ENCODE data around the gene SMYD3. TPM values are rescaled to one million over a fixed set of nuclear protein-coding genes. Genes with fewer than 3 reads are reported as not detected.

The SMYD3 gene
- total and polyA plus RNA-seq, 5 donors from 2014 or later, result 17.7 to 36.6 (median 28.9) TPM

DNA sequence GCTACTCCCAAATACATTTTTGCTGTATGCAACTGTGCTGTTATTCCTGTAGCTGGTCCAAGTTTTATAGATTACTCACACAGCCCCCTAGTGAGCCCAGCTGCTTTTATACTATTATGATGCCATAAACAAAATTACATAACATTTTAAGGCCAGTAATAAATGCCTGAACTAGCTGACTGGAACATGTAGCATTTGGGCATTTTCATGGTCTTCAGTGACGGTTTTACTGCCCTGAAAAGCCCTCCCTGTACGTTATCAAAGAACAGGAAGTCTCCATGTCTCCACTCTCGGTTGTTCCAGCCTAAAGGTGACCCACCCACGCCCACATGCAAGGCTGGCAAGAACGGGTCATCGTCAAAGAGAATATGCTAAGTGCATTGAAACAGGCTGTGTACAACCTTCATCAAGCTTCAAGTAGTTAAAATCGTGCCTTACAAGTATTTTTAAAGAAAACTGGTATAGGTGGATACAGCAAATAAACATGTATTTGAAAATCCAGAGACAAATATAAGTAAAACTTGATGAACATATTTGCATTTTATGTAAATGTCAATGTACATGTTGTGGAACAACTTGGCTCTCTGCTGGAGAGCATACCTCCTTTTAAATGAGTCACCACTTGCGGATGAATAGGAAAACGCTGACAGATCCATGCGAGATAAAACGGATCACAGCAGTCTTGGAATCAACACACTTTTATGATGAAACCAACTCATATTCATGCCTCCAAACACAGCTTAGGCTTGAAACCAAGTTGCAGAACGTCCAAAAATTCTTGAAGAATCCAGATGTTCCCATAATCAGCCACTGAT is 520.5 kb downstream of the SMYD3 start:
- H3K4me3 ChIP-seq (ENCODE audit: low read depth, low read length), result no peak overlapping the region
- Mint-ChIP-seq H3K4me1 (peaks cover 3 to 7% (median 5%) of the 10 kb centered on the region in 4 donors), H3K4me3 (no peak overlapping the region), H3K36me3 (peaks cover 7% of the 10 kb centered on the region), H3K27ac (no peak overlapping the region), H3K9me3 (no peaks in the 10 kb centered on the region), H3K27me3 (no peaks in the 10 kb centered on the region)
- ATAC-seq (ENCODE audit: low read depth in 2 of 2) (no peak), DNase-seq (no peak)
- H3K27me3 ChIP-seq (ENCODE audit: control insufficient read depth, insufficient read depth, low read length), result no peaks in the 10 kb centered on the region
- H3K36me3 ChIP-seq (ENCODE audit: control insufficient read depth, insufficient read depth, low read length), result no peaks in the 10 kb centered on the region
- no peaks in the 10 kb centered on the region for H3K9me3 ChIP-seq (ENCODE audit: control insufficient read depth in 2 of 2, low read length in 2 of 2)
- no peaks in the 10 kb centered on the region for H3K4me1 ChIP-seq (ENCODE audit: control insufficient read depth, insufficient read depth, low read length, poor library complexity, severe bottlenecking)
- no peak overlapping the region for H3K27ac ChIP-seq (ENCODE audit: insufficient read depth, low read length, poor library complexity, severe bottlenecking)

DNA sequence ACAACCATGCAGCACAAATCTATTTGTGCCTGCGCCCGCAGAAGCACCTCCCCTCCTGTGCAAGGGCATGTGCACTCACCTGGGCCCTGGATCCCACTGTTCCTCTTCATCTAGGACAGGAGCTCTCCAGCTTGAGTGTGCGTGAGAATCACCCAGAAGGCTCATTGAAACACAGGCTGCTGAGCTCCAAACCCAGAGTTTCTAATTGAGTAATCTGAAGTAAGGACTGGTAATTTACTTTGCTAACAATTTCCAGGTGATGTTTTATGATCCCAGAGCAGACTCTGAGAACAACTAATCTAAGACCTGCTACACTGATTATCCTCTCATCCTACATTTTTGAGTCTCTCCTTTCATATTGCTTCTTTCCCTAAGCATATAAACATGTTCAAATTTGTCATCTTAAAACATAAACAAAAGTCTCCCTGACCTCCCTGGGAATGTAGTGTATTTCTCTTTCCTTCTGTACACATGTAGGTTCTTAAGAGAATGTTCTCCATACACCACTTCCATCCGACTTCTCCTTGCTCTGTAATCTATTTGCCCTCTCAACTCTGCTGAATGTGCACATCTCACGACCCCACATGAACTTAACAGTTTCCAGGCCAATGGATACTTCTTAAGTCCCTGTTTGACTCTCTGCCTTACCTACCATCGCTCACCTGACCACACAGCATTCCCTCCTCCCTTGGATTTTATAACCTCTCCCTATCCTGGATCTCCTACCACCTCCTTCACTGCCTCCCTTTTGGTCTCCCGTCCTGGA is 522.5 kb downstream of the SMYD3 start:
- Mint-ChIP-seq H3K9me3 (no peaks in the 10 kb centered on the region), H3K4me1 (peaks cover 3 to 7% (median 4%) of the 10 kb centered on the region in 4 donors), H3K36me3 (peaks cover 4% of the 10 kb centered on the region), H3K27ac (peak overlapping the region in 2 of 3 donors; percentile 3 to 94), H3K27me3 (no peaks in the 10 kb centered on the region), H3K4me3 (no peak overlapping the region)
- Histone ChIP-seq H3K4me3 (ENCODE audit: low read depth, low read length) (no peak overlapping the region), H3K4me1 (ENCODE audit: control insufficient read depth, insufficient read depth, low read length, poor library complexity, severe bottlenecking) (no peaks in the 10 kb centered on the region), H3K9me3 (ENCODE audit: control insufficient read depth in 2 of 2, low read length in 2 of 2) (no peaks in the 10 kb centered on the region), H3K27ac (ENCODE audit: insufficient read depth, low read length, poor library complexity, severe bottlenecking) (no peak overlapping the region), H3K27me3 (ENCODE audit: control insufficient read depth, insufficient read depth, low read length) (no peaks in the 10 kb centered on the region), H3K36me3 (ENCODE audit: control insufficient read depth, insufficient read depth, low read length) (no peaks in the 10 kb centered on the region)
- DNase-seq (no peak), ATAC-seq (ENCODE audit: low read depth in 2 of 2) (no peak)

DNA sequence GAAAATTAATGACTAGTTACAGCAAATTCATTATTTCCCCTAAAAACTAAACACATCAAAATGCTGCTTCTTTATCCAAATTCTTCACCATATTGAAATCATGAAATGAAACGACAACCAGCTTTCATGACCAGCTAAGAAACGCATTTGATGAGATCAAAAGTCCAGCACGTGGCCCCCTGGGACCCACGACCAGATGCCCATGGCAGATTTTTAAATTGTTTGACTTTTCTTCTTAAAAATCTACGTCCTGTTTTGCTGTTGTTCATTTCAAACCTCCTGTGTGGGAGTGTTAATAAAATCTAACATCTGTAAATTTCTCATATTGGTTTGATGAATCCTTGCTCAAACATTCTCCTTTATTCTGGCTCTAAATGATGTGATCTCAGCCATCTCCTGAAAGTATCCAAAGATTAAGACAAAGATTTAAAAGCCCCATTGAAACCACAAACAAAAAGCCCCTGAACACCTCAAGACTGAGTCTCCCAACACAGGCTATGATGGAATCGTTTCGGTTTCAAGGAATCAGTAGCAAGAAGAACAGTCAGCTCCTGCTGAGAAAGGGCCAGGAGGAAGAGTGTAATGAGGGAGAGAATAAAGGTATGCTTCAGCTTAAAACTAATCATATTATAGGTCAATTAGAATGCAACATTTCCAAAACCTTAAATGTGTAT is 523.6 kb downstream of the SMYD3 start:
- Mint-ChIP-seq H3K4me1 (peaks cover 3 to 7% (median 6%) of the 10 kb centered on the region in 4 donors), H3K9me3 (no peaks in the 10 kb centered on the region), H3K36me3 (peaks cover 4% of the 10 kb centered on the region), H3K27ac (no peak overlapping the region), H3K27me3 (no peaks in the 10 kb centered on the region), H3K4me3 (no peak overlapping the region)
- DNase-seq, result no peak
- no peak for ATAC-seq (ENCODE audit: low read depth in 2 of 2)
- H3K27ac ChIP-seq (ENCODE audit: insufficient read depth, low read length, poor library complexity, severe bottlenecking), result no peak overlapping the region
- H3K36me3 ChIP-seq (ENCODE audit: control insufficient read depth, insufficient read depth, low read length), result no peaks in the 10 kb centered on the region
- H3K9me3 ChIP-seq (ENCODE audit: control insufficient read depth in 2 of 2, low read length in 2 of 2), result no peaks in the 10 kb centered on the region
- H3K27me3 ChIP-seq (ENCODE audit: control insufficient read depth, insufficient read depth, low read length), result no peaks in the 10 kb centered on the region
- no peak overlapping the region for H3K4me3 ChIP-seq (ENCODE audit: low read depth, low read length)
- H3K4me1 ChIP-seq (ENCODE audit: control insufficient read depth, insufficient read depth, low read length, poor library complexity, severe bottlenecking), result no peaks in the 10 kb centered on the region

DNA sequence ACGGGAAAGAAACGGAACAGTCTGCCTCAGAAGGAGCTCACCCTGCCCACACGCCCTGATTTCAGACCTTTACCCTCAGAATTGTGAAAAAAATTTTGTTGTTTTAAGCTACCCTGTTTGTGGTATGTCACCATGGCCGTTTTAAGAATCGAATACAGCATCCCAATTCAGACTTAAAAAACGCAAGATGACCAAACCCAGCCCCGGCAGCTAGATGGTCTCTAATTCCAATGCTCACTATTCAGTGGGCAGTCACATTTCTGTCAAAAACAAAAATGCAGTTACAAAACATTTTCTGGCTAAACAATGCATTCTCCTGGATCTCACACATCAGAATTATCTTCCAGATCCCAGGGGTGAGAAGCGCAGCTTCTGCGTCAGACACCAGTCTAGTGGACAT is 527.5 kb downstream of the SMYD3 start:
- no peak for ATAC-seq (ENCODE audit: low read depth in 2 of 2)
- H3K27ac Mint-ChIP-seq, result no peak overlapping the region
- DNase-seq, result no peak
- H3K4me1 Mint-ChIP-seq, result peaks cover 0 to 6% (median under 1%) of the 10 kb centered on the region in 4 donors
- H3K4me3 Mint-ChIP-seq, result no peak overlapping the region
- no peak overlapping the region for H3K27ac ChIP-seq (ENCODE audit: insufficient read depth, low read length, poor library complexity, severe bottlenecking)
- H3K9me3 Mint-ChIP-seq, result no peaks in the 10 kb centered on the region
- no peaks in the 10 kb centered on the region for H3K9me3 ChIP-seq (ENCODE audit: control insufficient read depth in 2 of 2, low read length in 2 of 2)
- H3K27me3 ChIP-seq (ENCODE audit: control insufficient read depth, insufficient read depth, low read length), result no peaks in the 10 kb centered on the region
- H3K4me1 ChIP-seq (ENCODE audit: control insufficient read depth, insufficient read depth, low read length, poor library complexity, severe bottlenecking), result no peaks in the 10 kb centered on the region
- no peaks in the 10 kb centered on the region for H3K36me3 Mint-ChIP-seq
- H3K36me3 ChIP-seq (ENCODE audit: control insufficient read depth, insufficient read depth, low read length), result no peaks in the 10 kb centered on the region
- no peaks in the 10 kb centered on the region for H3K27me3 Mint-ChIP-seq
- H3K4me3 ChIP-seq (ENCODE audit: low read depth, low read length), result no peak overlapping the region

DNA sequence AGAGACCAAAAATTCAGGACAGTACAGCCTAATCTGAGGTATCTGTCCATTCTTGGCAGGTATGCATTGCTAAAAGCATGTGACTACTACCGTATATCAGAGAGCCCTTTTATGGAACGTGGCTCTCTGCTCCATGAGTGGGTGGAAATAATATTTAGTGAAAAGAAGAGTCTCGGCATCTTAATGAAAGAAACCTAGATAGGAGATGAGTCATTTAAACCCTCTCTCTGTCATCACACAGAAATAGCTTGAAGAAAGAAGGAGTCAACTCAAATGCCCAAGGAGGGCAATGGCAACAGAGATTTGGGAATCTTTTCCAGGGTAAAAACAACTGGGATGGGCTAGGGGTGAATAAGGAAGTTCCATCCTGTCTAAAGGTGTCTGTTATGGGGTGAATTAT is 528.2 kb downstream of the SMYD3 start:
- Mint-ChIP-seq H3K27me3 (no peaks in the 10 kb centered on the region), H3K36me3 (no peaks in the 10 kb centered on the region), H3K4me3 (no peak overlapping the region), H3K27ac (no peak overlapping the region), H3K9me3 (no peaks in the 10 kb centered on the region), H3K4me1 (peaks cover 0 to 9% (median 0%) of the 10 kb centered on the region in 4 donors)
- Histone ChIP-seq H3K9me3 (ENCODE audit: control insufficient read depth in 2 of 2, low read length in 2 of 2) (no peaks in the 10 kb centered on the region), H3K27ac (ENCODE audit: insufficient read depth, low read length, poor library complexity, severe bottlenecking) (no peak overlapping the region), H3K4me1 (ENCODE audit: control insufficient read depth, insufficient read depth, low read length, poor library complexity, severe bottlenecking) (no peaks in the 10 kb centered on the region), H3K4me3 (ENCODE audit: low read depth, low read length) (no peak overlapping the region), H3K36me3 (ENCODE audit: control insufficient read depth, insufficient read depth, low read length) (no peaks in the 10 kb centered on the region), H3K27me3 (ENCODE audit: control insufficient read depth, insufficient read depth, low read length) (no peaks in the 10 kb centered on the region)
- ATAC-seq (ENCODE audit: low read depth in 2 of 2) (no peak), DNase-seq (no peak)

DNA sequence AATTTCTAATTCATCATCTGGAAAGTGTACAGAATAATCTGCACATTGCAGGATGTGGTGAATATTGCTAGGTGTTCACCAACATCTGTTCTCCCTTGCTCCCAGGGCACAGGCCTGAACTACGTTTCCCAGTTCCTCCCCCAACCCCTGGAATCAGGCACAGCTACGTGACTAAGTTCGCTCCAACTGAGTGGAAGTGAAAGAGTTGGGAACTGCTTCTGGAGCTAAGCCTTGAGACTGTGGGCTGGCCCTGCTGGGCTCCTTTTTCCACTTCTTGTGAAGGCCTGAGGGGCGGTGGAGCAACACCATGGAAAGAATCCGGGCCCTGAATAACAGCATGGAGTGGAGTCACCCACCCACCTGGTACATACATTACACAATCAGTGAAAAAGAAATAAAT is 534.6 kb downstream of the SMYD3 start:
- DNase-seq (no peak), ATAC-seq (ENCODE audit: low read depth in 2 of 2) (no peak)
- Mint-ChIP-seq H3K9me3 (peaks cover 0 to 3% (median 0%) of the 10 kb centered on the region in 7 donors), H3K4me3 (no peak overlapping the region), H3K27me3 (no peaks in the 10 kb centered on the region), H3K4me1 (peaks cover 0 to 5% (median 0%) of the 10 kb centered on the region in 4 donors), H3K36me3 (peaks cover 7% of the 10 kb centered on the region), H3K27ac (no peak overlapping the region)
- Histone ChIP-seq H3K27me3 (ENCODE audit: control insufficient read depth, insufficient read depth, low read length) (no peaks in the 10 kb centered on the region), H3K4me3 (ENCODE audit: low read depth, low read length) (no peak overlapping the region), H3K9me3 (ENCODE audit: control insufficient read depth in 2 of 2, low read length in 2 of 2) (no peaks in the 10 kb centered on the region), H3K36me3 (ENCODE audit: control insufficient read depth, insufficient read depth, low read length) (no peaks in the 10 kb centered on the region), H3K27ac (ENCODE audit: insufficient read depth, low read length, poor library complexity, severe bottlenecking) (no peak overlapping the region), H3K4me1 (ENCODE audit: control insufficient read depth, insufficient read depth, low read length, poor library complexity, severe bottlenecking) (no peaks in the 10 kb centered on the region)

DNA sequence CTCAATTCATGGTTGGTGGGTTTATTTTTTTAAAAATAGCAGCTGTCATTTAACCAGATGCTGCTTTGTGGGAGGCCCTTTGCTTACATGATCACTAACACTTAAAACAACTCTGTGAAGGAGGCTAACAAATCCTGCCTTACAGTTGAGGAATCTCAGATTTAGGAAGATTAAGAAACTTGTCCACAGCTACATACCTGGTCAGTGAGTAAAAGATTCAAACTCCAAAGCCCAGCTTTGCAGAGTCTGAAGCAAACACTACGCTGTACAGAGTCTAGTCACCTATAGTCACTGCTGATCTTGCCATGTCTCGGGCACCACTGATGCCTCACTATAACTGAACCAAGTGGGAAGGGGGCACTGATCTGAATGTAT is 535.4 kb downstream of the SMYD3 start:
- ATAC-seq (ENCODE audit: low read depth in 2 of 2) (no peak), DNase-seq (no peak)
- Histone ChIP-seq H3K27me3 (ENCODE audit: control insufficient read depth, insufficient read depth, low read length) (no peaks in the 10 kb centered on the region), H3K4me3 (ENCODE audit: low read depth, low read length) (no peak overlapping the region), H3K4me1 (ENCODE audit: control insufficient read depth, insufficient read depth, low read length, poor library complexity, severe bottlenecking) (no peaks in the 10 kb centered on the region), H3K27ac (ENCODE audit: insufficient read depth, low read length, poor library complexity, severe bottlenecking) (no peak overlapping the region), H3K9me3 (ENCODE audit: control insufficient read depth in 2 of 2, low read length in 2 of 2) (no peaks in the 10 kb centered on the region), H3K36me3 (ENCODE audit: control insufficient read depth, insufficient read depth, low read length) (no peaks in the 10 kb centered on the region)
- no peak overlapping the region for H3K27ac Mint-ChIP-seq
- peaks cover 0 to 5% (median 0%) of the 10 kb centered on the region in 4 donors for H3K4me1 Mint-ChIP-seq
- peaks cover 7% of the 10 kb centered on the region for H3K36me3 Mint-ChIP-seq
- H3K4me3 Mint-ChIP-seq, result no peak overlapping the region
- H3K27me3 Mint-ChIP-seq, result no peaks in the 10 kb centered on the region
- H3K9me3 Mint-ChIP-seq, result peaks cover 0 to 3% (median 0%) of the 10 kb centered on the region in 7 donors

Data from CD4-positive, CD25-positive, alpha-beta regulatory T cell (primary cell).